GM12873 (cell line): ENCODE results near the gene TEAD1.

ENCODE experiments used
- CTCF ChIP-seq: IDR thresholded peaks from 2 replicates; pipeline ENCODE4 v1.5.1; 2012; ENCODE audit warnings: low read depth, mild to moderate bottlenecking, moderate library complexity, low read length, control low read depth; ENCODE audit not compliant: insufficient read depth; ENCODE audit errors: missing control alignments

TEAD1 gene

DNA sequence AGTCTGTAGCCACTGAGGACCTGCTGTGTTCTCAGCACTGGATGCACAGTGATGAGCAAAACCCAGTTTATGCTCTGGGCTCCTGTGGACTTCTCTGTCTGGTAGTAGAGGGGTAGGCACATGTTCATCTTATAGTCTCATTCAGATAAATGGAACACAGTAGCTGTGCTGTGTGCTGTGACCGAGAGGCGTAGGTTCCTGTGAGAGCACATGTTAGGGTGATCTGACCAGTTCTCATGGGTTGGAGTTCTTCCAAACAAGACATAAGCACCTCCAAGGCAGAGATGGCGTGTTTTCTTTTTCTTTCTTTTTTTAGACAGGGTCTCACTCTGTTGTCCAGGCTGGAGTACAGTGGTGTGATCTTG, 180.1 kb downstream of the TEAD1 start:
- TF ChIP-seq CTCF, result no peak

DNA sequence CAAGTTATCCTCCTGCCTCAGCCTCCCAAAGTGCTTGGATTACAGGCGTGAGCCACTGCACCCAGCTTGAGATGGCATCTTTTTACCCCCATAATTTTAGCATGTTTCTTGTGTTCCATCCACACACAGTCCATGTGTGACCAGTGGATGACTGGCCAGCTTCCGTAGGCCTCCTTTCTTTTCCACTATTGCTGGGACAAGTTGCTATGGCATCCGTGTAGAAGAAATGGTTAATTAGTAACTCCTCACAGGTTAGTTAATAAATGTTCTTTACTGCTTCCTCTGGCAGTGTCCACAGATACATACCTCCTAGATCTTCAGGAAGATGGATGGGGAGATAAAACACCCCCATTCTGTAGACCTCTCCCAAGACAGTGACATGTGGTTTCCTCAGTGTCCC, 180.6 kb downstream of the TEAD1 start:
- TF ChIP-seq CTCF, result no peak

- no peak for TF ChIP-seq CTCF
These were observed 182.1 kb downstream of the TEAD1 start for GRCh38 chr11:12856338-12856737.

DNA sequence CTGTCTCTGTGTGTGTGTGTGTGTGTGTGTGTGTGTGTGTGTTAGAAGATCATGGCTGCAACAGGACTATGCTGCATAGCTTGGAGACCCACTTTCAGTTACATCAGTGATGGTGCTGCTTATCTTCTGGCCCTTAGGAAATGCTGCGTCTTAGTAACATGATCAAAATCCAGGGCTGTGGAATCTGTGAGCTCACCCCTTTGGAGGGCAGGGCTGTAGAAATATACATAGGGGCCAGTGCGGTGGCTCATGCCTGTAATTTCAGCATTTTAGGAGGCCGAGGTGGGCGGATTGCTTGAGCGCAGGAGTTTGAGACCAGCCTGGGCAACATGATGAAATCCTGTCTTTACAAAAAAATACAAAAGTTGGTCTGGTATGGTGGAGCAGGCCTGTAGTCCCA, 183.4 kb downstream of the TEAD1 start:
- no peak for TF ChIP-seq CTCF

- no peak for TF ChIP-seq CTCF
These were observed 185.8 kb downstream of the TEAD1 start for GRCh38 chr11:12859872-12860657.

DNA sequence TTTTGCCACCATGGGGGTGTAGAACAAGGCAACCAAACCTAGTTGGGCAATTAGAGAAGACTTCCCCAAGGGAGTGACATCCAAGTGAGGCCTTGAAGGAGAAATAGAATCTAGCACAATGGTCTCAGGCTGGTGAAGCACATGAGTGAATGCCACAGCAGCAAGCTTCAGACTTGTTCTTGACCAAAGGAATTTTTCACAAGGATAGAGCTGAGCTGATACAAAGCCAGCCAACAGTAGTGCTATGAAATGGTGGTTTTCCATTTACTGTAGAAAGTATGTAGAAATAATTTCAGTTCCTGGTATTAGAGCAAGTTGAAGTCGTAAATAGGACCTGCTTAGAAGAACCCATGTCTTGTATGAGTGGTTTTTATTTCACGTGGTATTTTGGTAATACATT, 186.6 kb downstream of the TEAD1 start:
- no peak for TF ChIP-seq CTCF

DNA sequence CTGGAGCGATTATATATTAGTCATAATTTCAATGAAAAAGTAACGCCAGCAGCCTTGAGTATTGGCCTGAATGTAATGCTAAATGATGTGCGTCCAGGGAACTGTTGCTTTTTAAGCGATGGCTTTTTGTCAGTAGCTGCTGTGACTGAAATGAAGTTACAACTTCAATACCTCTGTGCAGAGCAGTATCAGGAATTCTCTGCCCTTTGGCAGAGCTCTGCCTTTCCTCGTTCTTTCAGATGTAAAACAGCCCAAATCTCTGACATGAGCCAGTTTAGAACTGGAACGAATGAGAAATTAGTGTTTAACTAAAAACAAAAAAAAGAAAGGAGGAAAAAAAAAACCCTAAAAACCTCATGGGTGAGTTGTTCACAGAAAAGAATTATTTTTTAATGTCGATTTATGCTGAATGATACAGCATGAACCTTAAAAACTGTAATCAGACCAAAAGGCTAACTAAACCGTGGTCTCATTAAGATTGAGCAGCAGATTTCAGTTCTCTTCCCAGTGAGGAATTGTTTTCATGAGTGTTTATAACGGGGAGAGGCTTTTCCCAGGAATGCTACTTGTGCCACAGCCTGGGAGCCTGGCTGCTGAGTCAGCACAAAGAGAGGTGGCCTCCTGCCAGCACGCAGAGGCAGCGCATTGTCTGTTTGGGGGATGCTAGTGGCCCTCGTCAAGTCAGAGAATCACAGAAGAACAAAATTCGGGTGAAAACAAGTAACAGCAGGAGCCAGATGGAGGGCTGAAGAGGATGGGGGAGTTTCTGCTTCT, 188.7 kb downstream of the TEAD1 start:
- no peak for TF ChIP-seq CTCF
